ENCODE measurements around the gene ELOB.

DNA sequence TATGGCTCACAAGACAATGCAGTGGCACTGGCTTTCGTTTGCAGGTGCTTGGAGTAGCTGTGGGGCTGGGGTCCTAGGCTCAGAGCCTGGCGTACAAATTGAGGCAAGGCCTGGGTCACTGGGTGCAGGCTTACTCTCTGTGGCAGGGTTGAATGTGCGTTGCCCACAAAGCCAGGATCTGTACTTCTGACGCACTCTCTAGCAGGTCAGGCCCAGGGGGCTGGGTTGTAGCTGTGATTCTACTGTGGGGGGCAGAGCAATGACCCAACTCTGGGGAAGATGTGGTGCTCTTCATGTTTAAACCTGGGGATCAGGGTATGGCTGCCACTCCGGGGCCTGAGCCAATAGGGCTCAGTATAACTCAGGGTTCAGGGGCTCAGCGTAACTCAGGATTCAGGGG, 33.6 kb upstream of the ELOB start:
- TF ChIP-seq, protein P1, sequence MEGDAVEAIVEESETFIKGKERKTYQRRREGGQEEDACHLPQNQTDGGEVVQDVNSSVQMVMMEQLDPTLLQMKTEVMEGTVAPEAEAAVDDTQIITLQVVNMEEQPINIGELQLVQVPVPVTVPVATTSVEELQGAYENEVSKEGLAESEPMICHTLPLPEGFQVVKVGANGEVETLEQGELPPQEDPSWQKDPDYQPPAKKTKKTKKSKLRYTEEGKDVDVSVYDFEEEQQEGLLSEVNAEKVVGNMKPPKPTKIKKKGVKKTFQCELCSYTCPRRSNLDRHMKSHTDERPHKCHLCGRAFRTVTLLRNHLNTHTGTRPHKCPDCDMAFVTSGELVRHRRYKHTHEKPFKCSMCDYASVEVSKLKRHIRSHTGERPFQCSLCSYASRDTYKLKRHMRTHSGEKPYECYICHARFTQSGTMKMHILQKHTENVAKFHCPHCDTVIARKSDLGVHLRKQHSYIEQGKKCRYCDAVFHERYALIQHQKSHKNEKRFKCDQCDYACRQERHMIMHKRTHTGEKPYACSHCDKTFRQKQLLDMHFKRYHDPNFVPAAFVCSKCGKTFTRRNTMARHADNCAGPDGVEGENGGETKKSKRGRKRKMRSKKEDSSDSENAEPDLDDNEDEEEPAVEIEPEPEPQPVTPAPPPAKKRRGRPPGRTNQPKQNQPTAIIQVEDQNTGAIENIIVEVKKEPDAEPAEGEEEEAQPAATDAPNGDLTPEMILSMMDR (IDR thresholded peaks at IDR 0.05; ENCODE audit: poor library complexity) = no peak
- no peak for TF ChIP-seq EZH2 (IDR thresholded peaks at IDR 0.05; ENCODE audit: borderline replicate concordance)
- no peak for TF ChIP-seq EZH2phosphoT487 (IDR thresholded peaks at IDR 0.05; ENCODE audit: low read depth, severe bottlenecking, unreplicated experiment)

Data from hepatocyte (in vitro differentiated cells).